Spleen (tissue), 7 donors: ENCODE data around the gene HOXA2.

ENCODE experiments used
- CTCF ChIP-seq, 11 experiments: fragments of 200-600 bp in 7 of 11; fragments of 450-650 bp in 4 of 11; sonication (generic) in 4 of 11; IDR thresholded peaks in 8 of 11; conservative IDR thresholded peaks in 3 of 11; 1 replicate in 7 of 11; 2 replicates in 4 of 11; pipeline versions ENCODE4 v1.4.0 to v1.8.0; 2016 to 2021; ENCODE audit warnings: antibody characterized with exemption in 11 of 11, inconsistent platforms in 4 of 11, mild to moderate bottlenecking in 1 of 11
- POLR2A ChIP-seq, 3 donors: fragments of 450-650 bp; IDR thresholded peaks; one replicate each; pipeline ENCODE4 v1.5.1; 2017; ENCODE audit warnings: antibody characterized with exemption in 3 of 3, mild to moderate bottlenecking in 1 of 3
- donor health status: DM: no; HTN: no; CAD: no; lungs with moderate emphysema.
- donor health status: DM: no; HTN: no; CAD: no.
- donor health status: DM: no; HTN: no; CAD: no.

GRCh38 chr7:27141923-27142579 is 39.6 kb upstream of the HOXA2 start:
- TF ChIP-seq CTCF (IDR thresholded peaks at IDR 0.05 in 8 of 11, conservative IDR thresholded peaks at IDR 0.05 in 3 of 11) (peak in 4 of 11 experiments; percentile 9 to 33 (median 24)), POLR2A (IDR thresholded peaks at IDR 0.05) (no peak)
